ENCODE results near the gene ASB1. TPM values are rescaled to one million over a fixed set of nuclear protein-coding genes. Genes with fewer than 3 reads are reported as not detected.

The ASB1 gene
- total and polyA plus RNA-seq, 9 of the 15 experiments (the other 6 are each of a cell fraction or from before 2014, with no cell fraction given) = 6.3 to 37.7 (median 23.9) TPM

DNA sequence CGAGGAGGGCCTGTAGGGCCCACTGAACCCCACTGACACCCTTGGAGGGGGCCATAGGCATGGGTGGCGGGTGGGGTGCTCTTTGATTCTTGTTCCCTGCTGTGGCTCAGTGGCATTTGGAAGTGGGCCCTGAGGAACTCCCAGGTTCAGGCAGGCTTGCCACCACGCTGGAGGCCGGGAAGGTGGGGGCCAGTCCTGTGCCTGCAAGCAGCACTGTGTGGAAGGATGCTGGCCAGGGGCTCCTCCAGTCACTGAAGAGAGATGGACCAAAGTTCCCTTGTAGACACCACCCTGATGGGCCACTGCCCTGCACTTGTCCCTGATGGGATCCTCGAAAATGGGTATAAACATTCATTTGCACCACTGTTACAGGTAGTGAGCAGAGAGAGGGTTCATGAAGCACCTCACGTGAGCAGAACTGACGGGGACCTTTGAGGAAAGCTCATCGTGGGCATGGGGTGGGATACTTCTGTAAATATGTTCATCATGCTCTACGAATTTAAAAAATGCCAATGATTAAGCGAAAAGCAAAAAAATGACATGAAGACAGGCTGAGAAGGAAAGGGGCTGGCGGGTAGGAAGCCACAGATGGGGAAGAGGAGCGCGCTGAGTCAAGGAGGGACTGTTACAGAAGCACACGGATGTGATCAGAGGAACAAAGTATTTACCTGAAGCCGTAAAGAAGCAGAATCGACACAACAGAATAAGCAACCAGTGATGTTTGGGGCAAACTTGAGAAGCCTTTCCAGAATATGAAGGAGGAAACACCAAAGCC is 45.2 kb upstream of the ASB1 start:
- H3K4me1 ChIP-seq (replicated peaks in 1 of 2; ENCODE audit: control insufficient read depth in 2 of 2, insufficient read depth in 2 of 2, low read length in 2 of 2) = peaks cover 6 to 9% of the 10 kb centered on the region in 2 experiments; a peak in 4 of 5 replicates
- 64% methylated on average over 10 of the region's 16 CpGs for WGBS (ENCODE audit: insufficient coverage, low coverage, missing lambda C conversion rate)
- H2AFZ ChIP-seq (ENCODE audit: low read depth, low read length) = no peak overlapping the region
- no TSS peak for BruUV-seq (replicated peaks)
- POLR2A ChIA-PET = no interaction called here
- no peaks in the 10 kb centered on the region for H3K9me1 ChIP-seq (ENCODE audit: control insufficient read depth, insufficient read depth, low read length)
- no peaks in the 10 kb centered on the region for H3K27me3 ChIP-seq (ENCODE audit: control insufficient read depth in 2 of 2, insufficient read depth in 2 of 2, low read length in 2 of 2)
- in situ Hi-C loops (cut with MboI) (no loop called here), intact Hi-C loops (cut with micrococcal nuclease) (no loop called here)
- DNase-seq (ENCODE audit: extremely low read depth in 1 of 4, low spot score in 3 of 4) (no peak), ATAC-seq (no peak), FAIRE-seq (no peak)
- no peaks in the 10 kb centered on the region for H3K9me3 ChIP-seq (replicated peaks; ENCODE audit: control insufficient read depth, insufficient read depth, low read depth, low read length)
- H4K20me1 ChIP-seq (replicated peaks; ENCODE audit: control insufficient read depth, insufficient read depth, low read length) = no peaks in the 10 kb centered on the region
- no peaks in the 10 kb centered on the region for H3K36me3 ChIP-seq (ENCODE audit: control insufficient read depth, insufficient read depth, low read length)
- TF ChIP-seq ZNF197 (CRISPR knock-in tag; IDR thresholded peaks at IDR 0.05; ENCODE audit: low read depth) (no peak), HOMEZ (CRISPR knock-in tag; IDR thresholded peaks at IDR 0.05) (no peak), TFE3 (CRISPR knock-in tag; IDR thresholded peaks at IDR 0.05) (no peak), GABPB2 (CRISPR knock-in tag; conservative IDR thresholded peaks at IDR 0.05) (no peak), RBM25 (IDR thresholded peaks at IDR 0.05; ENCODE audit: low read depth, low read length, severe bottlenecking) (no peak), POLR2A (conservative IDR thresholded peaks at IDR 0.05) (no peak), PTRF (tag; IDR thresholded peaks at IDR 0.05) (no peak), SREBF1 (IDR thresholded peaks at IDR 0.05; ENCODE audit: borderline replicate concordance, low read depth, low read length) (no peak), KLF1 (tag; IDR thresholded peaks at IDR 0.05) (no peak), ZNF395 (CRISPR knock-in tag; IDR thresholded peaks at IDR 0.05) (no peak)
- TF ChIP-seq, protein P1, sequence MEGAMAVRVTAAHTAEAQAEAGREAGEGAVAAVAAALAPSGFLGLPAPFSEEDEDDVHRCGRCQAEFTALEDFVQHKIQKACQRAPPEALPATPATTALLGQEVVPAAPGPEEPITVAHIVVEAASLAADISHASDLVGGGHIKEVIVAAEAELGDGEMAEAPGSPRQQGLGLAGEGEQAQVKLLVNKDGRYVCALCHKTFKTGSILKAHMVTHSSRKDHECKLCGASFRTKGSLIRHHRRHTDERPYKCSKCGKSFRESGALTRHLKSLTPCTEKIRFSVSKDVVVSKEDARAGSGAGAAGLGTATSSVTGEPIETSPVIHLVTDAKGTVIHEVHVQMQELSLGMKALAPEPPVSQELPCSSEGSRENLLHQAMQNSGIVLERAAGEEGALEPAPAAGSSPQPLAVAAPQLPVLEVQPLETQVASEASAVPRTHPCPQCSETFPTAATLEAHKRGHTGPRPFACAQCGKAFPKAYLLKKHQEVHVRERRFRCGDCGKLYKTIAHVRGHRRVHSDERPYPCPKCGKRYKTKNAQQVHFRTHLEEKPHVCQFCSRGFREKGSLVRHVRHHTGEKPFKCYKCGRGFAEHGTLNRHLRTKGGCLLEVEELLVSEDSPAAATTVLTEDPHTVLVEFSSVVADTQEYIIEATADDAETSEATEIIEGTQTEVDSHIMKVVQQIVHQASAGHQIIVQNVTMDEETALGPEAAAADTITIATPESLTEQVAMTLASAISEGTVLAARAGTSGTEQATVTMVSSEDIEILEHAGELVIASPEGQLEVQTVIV (CRISPR knock-in tag; IDR thresholded peaks at IDR 0.05; ENCODE audit: borderline replicate concordance) = no peak
- no peak overlapping the region for H3K9ac ChIP-seq (ENCODE audit: insufficient read depth in 1 of 2, low read depth in 2 of 2, low read length in 2 of 2)
- H3K4me3 ChIP-seq = no peak overlapping the region
- no peaks in the 10 kb centered on the region for H3K79me2 ChIP-seq (ENCODE audit: control insufficient read depth, insufficient read depth, low read length)
- CTCF ChIA-PET (ENCODE audit: low intra/inter-chr PET ratio) = no interaction called here
- no peak overlapping the region for H3K4me2 ChIP-seq (ENCODE audit: insufficient read depth, low read length)
- no peak overlapping the region for H3K27ac ChIP-seq (ENCODE audit: extremely low read depth, low read depth, low read length)
